GM12891 (cell line): Measurements from ENCODE around the gene ABL1.
A peak's percentile ranks its signal among the peaks of the same experiment; 100 is the strongest.

Experiments used
- PAX5 ChIP-seq: IDR thresholded peaks from 2 replicates; pipeline ENCODE4 v1.6.1; 2011; ENCODE audit warnings: low read length, moderate library complexity, mild to moderate bottlenecking; ENCODE audit not compliant: insufficient read depth, severe bottlenecking
- POU2F2 ChIP-seq: IDR thresholded peaks from 2 replicates; pipeline ENCODE4 v1.6.1; 2011; ENCODE audit warnings: low read depth, mild to moderate bottlenecking, control low read depth, low read length, moderate library complexity

DNA sequence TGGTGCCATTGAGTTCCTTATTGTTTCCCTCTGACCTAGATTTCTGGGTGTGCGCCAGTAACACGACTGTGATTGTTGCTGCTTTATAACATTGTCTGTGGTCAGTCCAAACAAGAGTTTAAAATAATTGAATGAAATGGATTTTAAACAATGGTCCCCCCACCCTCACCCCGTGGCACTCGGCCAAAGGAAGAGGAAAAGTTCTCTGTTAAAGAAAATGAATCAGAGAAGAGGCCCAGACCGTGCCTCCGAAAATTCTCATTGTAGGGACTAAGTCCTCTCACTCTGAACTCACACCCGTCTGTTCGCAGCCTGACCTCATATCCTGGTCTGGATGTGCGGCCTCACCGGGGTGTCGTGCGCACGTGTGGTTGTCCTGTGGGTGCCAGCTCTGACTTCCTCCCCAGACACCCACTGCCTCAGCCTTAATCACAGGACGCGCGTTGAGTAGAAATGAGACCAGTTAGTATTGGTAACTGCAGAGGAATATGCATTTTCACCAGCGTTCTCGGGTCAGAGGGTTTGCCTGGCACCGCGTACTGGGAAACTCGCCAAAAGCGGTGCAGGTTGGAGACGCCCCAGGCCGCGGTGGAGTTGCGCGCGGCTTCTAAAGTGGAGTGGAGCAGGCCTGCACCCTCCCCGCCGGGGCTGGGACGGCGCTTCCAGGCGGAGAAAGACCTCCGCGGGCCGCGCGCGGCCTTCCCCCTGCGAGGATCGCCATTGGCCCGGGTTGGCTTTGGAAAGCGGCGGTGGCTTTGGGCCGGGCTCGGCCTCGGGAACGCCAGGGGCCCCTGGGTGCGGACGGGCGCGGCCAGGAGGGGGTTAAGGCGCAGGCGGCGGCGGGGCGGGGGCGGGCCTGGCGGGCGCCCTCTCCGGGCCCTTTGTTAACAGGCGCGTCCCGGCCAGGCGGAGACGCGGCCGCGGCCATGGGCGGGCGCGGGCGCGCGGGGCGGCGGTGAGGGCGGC is at the start of gene ABL1:
- peak; percentile 74; the same call in 1 of the 2 replicates for TF ChIP-seq POU2F2
- no peak for TF ChIP-seq PAX5
